Ishikawa (cell line): ENCODE measurements around the gene UQCRC2.

Source experiments
- CEBPB ChIP-seq: IDR thresholded peaks from 2 replicates; pipeline ENCODE4 v1.6.1; 2012
- EP300 ChIP-seq: IDR thresholded peaks from 2 replicates; pipeline ENCODE4 v1.6.1; 2012; ENCODE audit warnings: borderline replicate concordance
- NFIC ChIP-seq: IDR thresholded peaks from 2 replicates; pipeline ENCODE4 v1.6.1; 2012
- RAD21 ChIP-seq: IDR thresholded peaks from 2 replicates; pipeline ENCODE4 v1.6.1; 2012; ENCODE audit warnings: low read depth
- YY1 ChIP-seq: IDR thresholded peaks from 2 replicates; pipeline ENCODE4 v1.6.1; 2012; ENCODE audit warnings: low read depth
- TF ChIP-seq, protein P1 (sequence below): IDR thresholded peaks from 2 replicates; pipeline ENCODE4 v1.6.1; 2012

DNA sequence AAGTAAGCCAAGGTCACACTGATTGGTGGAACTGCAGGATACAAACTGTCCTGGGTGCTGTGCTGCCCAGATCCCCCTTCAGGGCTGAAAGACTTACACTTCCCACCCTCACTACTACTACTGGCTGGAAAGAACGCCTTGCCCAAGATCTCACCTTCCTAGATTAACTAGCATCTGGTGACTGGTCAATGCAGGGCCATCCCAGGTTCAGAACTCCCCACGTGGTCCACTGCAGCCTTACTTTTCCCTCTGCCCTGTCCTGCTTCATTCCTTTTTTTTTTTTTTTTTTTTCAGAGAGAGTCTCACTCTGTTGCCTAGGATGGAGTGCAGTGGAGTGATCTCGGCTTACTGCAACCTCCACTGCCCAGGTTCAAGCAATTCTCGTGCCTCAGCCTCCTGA, 50.0 kb downstream of the UQCRC2 start:
- TF ChIP-seq EP300 = no peak
- TF ChIP-seq RAD21 = no peak
- TF ChIP-seq YY1 = no peak
- TF ChIP-seq NFIC = no peak
- TF ChIP-seq, protein P1, sequence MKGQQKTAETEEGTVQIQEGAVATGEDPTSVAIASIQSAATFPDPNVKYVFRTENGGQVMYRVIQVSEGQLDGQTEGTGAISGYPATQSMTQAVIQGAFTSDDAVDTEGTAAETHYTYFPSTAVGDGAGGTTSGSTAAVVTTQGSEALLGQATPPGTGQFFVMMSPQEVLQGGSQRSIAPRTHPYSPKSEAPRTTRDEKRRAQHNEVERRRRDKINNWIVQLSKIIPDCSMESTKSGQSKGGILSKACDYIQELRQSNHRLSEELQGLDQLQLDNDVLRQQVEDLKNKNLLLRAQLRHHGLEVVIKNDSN = no peak
- no peak for TF ChIP-seq CEBPB
